GM12891 (cell line): ENCODE measurements around the gene FGD5.

Source experiments
- PAX5 ChIP-seq: IDR thresholded peaks from 2 replicates; pipeline ENCODE4 v1.6.1; 2011; ENCODE audit warnings: low read length, moderate library complexity, mild to moderate bottlenecking; ENCODE audit not compliant: insufficient read depth, severe bottlenecking
- POLR2A ChIP-seq: IDR thresholded peaks from 2 replicates; pipeline ENCODE4 v1.6.1; 2011; ENCODE audit warnings: low read depth, low read length, control low read depth
- POLR2AphosphoS5 ChIP-seq: IDR thresholded peaks from 2 replicates; pipeline ENCODE4 v1.6.1; 2011; ENCODE audit warnings: low read depth, low read length, control low read depth
- POU2F2 ChIP-seq: IDR thresholded peaks from 2 replicates; pipeline ENCODE4 v1.6.1; 2011; ENCODE audit warnings: low read depth, mild to moderate bottlenecking, control low read depth, low read length, moderate library complexity
- SPI1 ChIP-seq: IDR thresholded peaks from 2 replicates; pipeline ENCODE4 v1.6.1; 2011; ENCODE audit warnings: low read depth, low read length, control low read depth
- TAF1 ChIP-seq: IDR thresholded peaks from 2 replicates; pipeline ENCODE4 v1.6.1; 2011; ENCODE audit warnings: low read depth, low read length, control low read depth

DNA sequence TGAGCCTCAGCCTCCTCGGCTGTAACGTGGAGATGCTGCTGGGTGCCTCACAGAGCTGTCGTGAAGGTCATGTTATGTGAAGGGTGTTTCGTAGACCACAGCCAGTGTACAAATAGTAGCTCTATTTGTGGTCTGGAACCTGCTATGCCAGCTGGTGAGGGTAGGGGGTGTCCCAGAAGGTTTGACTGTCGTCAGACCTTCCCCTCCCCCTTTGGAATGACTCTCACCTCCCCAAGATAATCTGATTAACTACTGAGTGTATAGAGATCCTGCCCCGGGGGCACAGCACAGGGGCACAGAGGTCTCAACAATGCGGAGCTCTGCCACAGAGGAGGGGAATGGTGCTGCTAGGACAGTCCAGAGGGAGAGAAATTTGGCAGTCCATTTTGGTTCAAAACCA, 20.5 kb downstream of the FGD5 start:
- TF ChIP-seq POLR2A: no peak
- TF ChIP-seq POU2F2: no peak
- TF ChIP-seq POLR2AphosphoS5: no peak
- TF ChIP-seq TAF1: no peak
- no peak for TF ChIP-seq SPI1
- TF ChIP-seq PAX5: no peak
